Uterus (tissue), 2 donors: ENCODE measurements around the gene SLC6A1.

Experiments
- POLR2A ChIP-seq, 2 donors: fragments of 450-650 bp; IDR thresholded peaks; one replicate each; pipeline ENCODE4 v1.6.1; 2016; ENCODE audit warnings: antibody characterized with exemption in 2 of 2, mild to moderate bottlenecking in 1 of 2, moderate library complexity in 1 of 2
- TF ChIP-seq, protein P1 (sequence below), 4 experiments: fragments of 200-600 bp in 2 of 4; fragments of 450-650 bp in 2 of 4; sonication (generic) in 2 of 4; IDR thresholded peaks; one replicate each; pipeline ENCODE4 v1.5.1; 2016 to 2019; ENCODE audit warnings: antibody characterized with exemption in 4 of 4, mild to moderate bottlenecking in 2 of 4, moderate library complexity in 1 of 4

GRCh38 chr3:11035757-11036505, 43.4 kb downstream of the SLC6A1 start:
- TF ChIP-seq, protein P1, sequence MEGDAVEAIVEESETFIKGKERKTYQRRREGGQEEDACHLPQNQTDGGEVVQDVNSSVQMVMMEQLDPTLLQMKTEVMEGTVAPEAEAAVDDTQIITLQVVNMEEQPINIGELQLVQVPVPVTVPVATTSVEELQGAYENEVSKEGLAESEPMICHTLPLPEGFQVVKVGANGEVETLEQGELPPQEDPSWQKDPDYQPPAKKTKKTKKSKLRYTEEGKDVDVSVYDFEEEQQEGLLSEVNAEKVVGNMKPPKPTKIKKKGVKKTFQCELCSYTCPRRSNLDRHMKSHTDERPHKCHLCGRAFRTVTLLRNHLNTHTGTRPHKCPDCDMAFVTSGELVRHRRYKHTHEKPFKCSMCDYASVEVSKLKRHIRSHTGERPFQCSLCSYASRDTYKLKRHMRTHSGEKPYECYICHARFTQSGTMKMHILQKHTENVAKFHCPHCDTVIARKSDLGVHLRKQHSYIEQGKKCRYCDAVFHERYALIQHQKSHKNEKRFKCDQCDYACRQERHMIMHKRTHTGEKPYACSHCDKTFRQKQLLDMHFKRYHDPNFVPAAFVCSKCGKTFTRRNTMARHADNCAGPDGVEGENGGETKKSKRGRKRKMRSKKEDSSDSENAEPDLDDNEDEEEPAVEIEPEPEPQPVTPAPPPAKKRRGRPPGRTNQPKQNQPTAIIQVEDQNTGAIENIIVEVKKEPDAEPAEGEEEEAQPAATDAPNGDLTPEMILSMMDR (IDR thresholded peaks at IDR 0.05), result no peak
- no peak for TF ChIP-seq POLR2A (IDR thresholded peaks at IDR 0.05)
